GM19397 (cell line): ENCODE measurements around the gene UBE2Q1.
"Not testable (repeated sequence)": the region's sequence is repeated elsewhere in the genome, so short reads cannot be mapped to it uniquely, and the experiment has no call there.

ENCODE experiments used
- ATAC-seq: cut with Tn5 transposase; IDR thresholded peaks from one replicate; pipeline ENCODE4 v1.9.1; 2021; ENCODE audit warnings: mild to moderate bottlenecking, moderate library complexity; ENCODE audit not compliant: unreplicated experiment

Gene UBE2Q1

DNA sequence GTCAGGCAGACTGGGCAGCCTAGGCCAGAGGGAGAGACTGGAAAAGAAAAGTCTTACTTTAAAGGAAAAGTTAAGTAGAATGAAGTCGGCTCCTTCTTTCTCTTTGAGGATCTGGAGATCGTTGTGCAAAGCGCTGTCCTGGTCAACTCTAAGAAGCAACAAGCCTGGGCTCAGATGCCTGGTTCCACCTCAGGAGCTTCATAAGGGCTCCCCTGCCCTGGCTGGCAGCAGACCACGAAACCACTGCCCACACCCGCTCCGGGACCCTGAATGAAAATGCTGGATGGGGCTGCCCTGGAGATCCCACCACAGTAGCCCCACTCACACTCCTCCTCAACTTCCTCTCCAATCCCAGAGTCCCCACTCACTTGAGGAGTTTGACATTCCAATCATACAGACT lies 6.4 kb downstream of the UBE2Q1 start:
- ATAC-seq = no peak

- no peak for ATAC-seq
These were observed 7.0 kb downstream of the UBE2Q1 start for GRCh38 chr1:154551474-154551873.

DNA sequence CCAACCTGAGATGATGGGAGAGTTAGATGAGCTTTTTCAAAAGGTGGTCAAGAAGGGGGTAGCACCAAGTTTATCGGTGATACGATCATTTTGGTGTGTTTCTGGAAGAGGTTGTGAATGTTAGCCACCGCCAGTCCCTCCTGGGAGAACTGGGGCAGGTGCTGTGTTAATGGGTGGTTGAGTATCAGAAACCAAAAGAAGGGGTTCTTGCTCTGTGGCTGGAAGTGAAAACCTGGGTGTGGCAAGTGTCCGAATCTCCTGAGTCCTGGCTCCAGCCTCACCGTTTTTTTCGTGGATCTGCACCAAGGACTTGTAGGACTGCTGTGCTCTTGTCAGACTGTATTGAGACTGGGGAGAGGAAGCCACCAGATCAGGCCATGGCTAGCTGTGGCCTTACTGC lies 7.8 kb downstream of the UBE2Q1 start:
- ATAC-seq = no peak

GRCh38 chr1:154550070-154550469 lies 8.4 kb downstream of the UBE2Q1 start:
- ATAC-seq = no peak

DNA sequence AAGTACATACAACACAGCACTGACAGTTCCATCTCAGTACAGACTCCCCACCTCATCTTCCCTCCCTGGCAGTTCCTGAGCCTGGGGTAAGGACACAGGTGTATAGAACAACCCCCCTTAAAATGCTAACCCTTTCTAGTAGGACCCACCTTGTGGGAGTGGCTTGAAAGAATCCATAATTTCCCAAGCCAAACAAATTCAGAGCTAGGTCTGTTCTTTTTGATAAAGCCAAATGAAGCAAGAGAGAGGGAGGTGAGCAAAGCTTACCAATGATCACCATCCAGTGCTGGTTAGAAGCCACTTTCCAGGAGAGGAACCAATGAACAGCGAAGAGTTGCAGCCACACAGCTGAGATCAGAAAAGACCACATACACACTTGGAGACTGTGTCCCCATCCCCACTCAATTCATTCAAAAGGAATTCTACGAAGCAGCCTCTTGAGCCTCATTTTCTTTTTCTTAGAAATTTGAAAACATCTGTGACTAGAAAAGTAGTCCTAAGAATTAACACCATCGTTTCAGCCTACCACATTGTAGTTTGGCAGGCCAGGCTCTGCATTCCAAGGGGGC lies 9.2 kb downstream of the UBE2Q1 start:
- no peak for ATAC-seq

DNA sequence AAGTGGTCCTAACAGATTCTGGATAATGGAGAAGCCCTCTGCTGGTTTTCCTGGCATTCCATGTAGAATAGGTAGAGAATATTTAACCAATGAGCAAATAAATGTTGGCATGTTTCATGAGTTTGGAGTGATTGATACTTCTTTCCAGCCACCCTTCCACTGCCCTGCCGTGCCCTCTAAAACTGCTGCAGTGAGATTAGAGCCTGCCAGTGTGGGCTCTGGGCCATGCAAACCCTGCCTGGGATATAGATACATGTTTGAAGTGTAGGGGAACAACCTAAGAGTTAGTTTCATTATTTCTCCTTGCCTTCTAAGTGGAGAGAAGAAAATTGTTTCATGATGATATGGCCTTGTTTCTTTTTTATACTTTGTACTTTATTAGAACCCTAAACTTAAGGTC lies 10.4 kb downstream of the UBE2Q1 start:
- no peak for ATAC-seq

DNA sequence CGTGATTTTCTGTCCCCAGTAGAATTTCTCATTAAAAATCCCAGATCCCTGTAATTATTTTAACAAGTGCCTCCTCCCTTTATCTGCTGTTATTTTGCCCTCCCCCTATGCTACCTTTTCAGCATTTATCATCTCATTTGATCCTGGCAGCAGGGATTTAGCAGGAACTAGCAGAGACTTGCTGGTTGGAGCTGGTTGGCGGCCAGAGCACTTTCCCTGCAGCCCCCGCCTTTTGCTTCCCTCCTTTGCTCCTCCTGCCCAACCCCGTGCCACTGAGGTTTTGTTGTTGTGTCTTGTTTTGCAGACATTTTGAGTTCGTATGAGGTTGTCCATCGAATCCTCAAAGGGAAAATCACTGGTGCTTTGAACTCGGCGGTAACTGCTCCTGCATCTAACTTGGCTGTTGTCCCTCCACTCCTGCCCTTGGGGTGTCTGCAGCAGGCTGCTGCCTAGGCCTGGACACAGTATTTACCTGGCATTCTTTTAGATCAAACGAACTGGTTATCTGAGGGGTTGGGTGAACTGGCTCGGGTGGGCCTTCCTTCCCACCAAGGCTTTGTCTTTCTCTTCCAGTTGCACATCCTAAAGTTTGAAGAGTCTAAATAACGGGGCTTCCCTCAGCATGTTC lies 11.2 kb downstream of the UBE2Q1 start:
- ATAC-seq = no peak

- ATAC-seq = no peak
These were observed 12.0 kb downstream of the UBE2Q1 start for GRCh38 chr1:154546264-154547063.

DNA sequence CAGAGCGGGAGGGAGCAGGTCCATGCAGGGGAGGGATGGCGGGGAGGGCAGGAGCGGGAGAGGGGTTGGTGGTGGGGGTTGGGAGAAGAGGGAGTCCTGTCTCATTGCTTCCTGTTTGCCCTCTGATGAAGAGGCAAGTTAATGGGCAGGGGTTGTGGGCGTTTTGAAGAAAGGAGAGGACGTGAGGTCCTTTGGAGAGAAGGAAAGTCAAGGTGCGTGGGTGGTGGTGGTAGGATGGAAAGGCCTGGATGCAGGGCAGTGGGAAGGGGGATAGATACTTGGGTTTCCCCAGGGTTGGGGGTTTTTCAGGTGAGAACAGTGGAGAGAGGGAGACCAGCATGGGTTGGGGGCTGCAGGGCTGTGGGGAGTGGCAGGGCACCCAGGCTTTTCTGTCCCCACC lies 17.2 kb downstream of the UBE2Q1 start:
- ATAC-seq = no peak

DNA sequence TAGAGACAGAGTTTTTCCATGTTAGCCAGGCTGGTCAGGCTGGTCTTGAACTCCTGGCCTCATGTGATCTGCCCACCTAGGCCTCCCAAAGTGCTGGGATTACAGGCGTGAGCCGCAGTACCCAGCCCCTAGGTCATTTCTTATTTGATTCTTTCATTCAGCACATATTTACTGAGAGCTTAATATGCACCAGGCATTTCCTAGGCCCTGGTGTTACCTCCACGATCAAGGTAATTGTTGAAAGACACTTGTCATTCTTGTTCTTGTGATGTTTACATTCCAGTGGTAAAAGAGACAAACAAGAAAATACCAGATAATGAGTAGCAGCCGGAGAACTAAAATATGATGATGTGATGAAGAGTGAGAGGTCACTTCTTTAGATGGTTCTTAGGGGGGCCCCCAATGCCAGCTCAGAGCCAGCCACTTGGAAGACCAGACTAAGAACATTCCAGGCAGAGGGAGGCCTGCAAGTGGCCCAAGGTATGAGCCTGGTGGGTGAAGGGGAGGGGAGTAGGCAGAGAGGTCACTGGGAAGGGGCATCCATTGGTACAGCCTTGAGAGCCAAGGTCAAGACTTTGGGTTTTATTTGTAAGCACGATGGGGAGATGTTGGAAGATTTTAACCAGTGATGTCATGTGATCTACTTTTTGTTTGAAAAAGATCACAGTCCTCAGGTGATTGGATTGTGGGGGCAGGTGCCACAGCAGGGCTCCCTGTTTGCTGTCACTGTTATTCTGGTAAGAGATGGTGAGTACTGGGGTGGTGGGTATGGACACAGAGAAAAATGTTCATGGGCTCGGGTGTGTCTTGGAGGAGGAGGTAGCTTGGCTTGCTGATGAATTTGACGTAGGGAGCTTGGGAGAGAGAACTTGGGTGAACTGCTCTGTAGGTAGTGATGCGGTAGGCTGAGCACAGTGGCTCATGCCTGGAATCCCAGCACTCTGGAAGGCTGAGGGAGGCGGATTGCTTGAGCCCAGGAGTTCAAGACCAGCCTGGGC lies 18.7 kb downstream of the UBE2Q1 start:
- ATAC-seq = no peak

DNA sequence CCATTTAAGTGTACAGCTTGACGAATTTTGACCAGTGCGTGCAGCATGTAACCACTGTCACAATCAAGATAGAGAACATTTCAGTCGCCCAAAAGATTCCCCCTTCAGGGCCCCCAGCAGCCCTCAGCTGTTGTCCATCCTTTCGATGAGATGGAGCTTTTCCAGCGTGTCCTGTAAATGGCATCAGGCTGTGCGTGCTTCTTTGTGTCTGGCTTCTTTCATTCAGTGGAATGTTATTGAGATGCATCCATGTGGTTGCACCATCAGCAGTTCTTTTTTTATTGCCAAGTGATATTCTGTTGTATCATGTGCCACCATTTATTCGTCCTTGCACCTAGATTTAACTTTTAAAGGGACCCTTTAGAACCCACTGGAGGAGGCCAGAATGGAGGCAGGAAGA lies 21.9 kb downstream of the UBE2Q1 start:
- ATAC-seq = no peak

DNA sequence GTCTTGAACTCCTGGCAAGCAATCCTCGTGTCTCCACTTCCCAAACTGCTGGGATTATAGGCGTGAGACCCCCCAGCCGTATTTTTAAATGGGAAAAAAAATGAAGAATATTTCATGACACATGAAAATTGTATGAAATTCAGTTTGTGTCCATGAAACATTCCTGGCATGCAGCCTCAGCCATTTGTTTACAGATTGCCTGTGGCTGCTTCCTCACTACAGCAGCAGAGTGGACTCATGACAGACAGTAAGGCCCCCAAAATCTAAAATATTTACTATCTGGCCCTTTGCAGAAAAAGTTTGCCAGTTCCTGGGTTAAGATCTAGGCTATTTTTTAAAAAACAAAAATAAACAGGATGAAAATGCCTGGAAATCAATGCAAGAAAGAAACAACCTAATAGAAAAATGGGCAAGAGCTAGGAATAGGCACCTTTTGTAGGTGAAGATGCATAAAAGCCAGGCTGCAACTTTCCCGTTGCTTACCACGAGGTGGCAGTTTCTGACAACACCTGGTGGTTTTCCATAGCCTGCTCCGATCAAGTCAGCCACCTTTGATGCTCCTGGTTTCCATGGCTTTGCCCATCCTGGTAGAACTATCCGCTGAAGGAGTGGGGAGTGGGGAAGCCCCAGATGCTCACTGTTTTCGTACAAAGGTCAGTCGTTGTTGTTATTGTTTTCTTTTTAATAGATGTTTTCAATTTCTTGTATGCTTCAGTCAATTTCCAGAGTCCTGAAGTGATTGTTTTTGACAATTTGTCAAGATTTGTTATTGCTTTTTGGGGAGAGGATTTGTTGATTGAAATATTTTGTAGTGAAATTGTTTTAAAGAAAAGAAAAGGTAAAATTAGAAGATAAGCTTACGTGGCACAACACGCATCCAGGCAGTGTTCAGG lies 24.3 kb downstream of the UBE2Q1 start:
- no peak for ATAC-seq

DNA sequence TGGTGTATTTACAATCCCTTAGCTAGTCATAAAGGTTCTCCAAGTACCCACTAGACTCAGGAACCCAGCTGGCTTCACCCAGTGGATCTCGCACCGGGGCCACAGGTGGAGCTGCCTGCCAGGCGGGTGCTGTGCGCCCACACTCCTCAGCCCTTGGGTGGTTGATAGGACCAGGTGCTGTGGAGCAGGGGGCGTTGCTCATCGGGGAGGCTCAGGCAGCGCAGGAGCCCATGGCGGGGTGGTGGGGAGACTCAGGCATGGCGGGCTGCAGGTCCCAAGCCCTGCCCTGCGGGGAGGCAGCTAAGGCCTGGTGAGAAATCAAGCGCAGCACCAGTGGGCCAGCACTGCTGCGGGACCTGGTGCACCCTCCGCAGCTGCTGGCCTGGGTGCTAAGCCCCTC lies 26.5 kb downstream of the UBE2Q1 start:
- not testable (repeated sequence) for ATAC-seq

DNA sequence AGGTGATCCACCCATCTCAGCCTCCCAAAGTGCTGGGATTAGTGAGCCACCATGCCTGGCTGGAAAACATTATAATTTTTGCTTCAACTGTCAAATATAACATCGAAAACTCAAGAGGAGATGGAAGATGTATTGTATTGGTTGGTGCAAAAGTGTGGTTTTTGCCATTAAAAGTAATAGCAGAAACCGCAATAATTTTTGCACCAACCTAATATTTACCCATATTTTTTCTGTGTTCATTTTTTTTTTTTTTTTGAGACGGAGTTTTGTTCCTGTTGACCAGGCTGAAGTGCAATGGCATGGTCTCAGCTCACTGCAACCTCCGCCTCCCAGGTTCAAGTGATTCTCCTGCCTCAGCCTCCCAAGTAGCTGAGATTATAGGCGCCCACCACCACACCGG lies 29.2 kb downstream of the UBE2Q1 start:
- no peak for ATAC-seq

GRCh38 chr1:154527192-154527591 lies 31.3 kb downstream of the UBE2Q1 start:
- ATAC-seq = no peak

DNA sequence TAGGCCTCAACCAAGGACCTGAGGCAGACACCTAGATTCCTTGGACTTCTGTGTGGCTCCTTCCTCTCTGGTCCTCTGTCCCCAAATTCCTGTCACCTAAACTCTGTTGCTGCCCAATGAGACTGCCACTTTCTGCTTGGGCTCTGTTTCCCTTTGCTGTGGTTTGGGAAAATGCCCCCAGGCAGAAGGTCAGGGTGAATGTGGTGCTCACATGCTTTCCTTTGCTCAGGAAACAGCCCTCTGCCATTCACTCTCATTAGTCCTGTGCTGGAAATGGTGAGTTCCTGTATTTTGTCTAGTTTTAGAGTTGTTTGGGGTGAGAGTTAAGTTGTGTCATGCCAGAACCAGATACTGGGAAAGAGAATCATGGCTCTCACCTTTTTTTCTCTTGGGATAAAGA lies 33.6 kb downstream of the UBE2Q1 start:
- ATAC-seq = no peak

- no peak for ATAC-seq
These were observed 36.8 kb downstream of the UBE2Q1 start for GRCh38 chr1:154521695-154522094.

DNA sequence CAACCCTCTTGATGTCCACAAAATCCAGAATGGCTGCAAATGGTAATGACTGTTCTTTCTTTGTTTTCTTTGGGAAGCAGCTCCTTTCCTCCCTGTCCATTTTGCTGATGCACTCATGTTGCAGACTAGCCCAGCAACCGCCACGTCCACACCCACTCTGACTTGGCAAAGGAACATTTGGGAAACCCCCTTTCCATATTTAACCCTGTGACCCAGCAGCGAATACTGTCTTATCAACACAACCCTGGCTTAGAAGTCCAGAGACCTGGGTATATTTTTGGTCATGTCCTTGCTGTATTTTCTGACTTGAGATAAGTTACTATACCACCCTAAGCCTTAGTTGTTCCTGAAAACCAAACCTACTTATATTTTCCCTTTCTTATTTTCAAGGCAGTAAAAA lies 38.1 kb downstream of the UBE2Q1 start:
- ATAC-seq = no peak

DNA sequence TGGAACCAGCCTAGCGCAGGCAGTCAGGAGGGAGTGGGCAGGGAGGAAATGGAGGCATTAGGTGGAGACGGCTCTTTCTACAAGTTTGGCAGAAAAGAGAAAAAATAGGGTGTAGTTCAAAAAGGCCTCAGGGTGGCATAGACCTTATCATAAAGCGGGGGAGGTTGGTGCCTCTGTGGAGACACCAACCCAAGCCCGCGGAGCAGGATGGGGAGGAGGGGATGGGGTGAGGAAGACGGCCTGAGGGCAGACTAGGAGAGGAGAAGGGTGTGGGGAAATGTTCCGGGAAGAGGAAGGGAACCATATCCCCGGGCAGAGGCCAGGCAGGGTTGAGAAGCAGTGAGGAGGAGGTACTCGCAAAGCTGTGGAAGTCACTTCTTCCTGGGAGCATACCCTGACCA lies 38.9 kb downstream of the UBE2Q1 start:
- ATAC-seq = no peak

GRCh38 chr1:154517661-154518060 lies 40.8 kb downstream of the UBE2Q1 start:
- ATAC-seq = no peak
